Natural killer cell (primary cell): Measurements from ENCODE around the gene NT5C3B. TPM values are rescaled to one million over a fixed set of nuclear protein-coding genes. Genes with fewer than 3 reads are reported as not detected.

ENCODE experiments used
- ATAC-seq, 3 donors: fragments of 150-1000 bp in 2 of 3; fragments of 200-7000 bp in 1 of 3; cut with Tn5 transposase; 1 replicate in 1 of 3; 2 replicates in 2 of 3; pipeline ENCODE4 v1.10.0; 2021; ENCODE audit warnings: mild to moderate bottlenecking in 2 of 3, moderate library complexity in 2 of 3
- DNase-seq, 2 donors: peaks; one replicate each; pipeline versions ENCODE4 v3.0.0 to v3.0.0-alpha.2; 2013 to 2021; ENCODE audit warnings: mixed read lengths in 1 of 2
- H3K27ac ChIP-seq: one replicate; pipeline ENCODE4 v1.5.1; 2013; ENCODE audit warnings: mild to moderate bottlenecking, low read length
- H3K27me3 ChIP-seq: one replicate; pipeline ENCODE4 v1.6.1; 2013; ENCODE audit warnings: low read length; ENCODE audit not compliant: control insufficient read depth, insufficient read depth
- H3K36me3 ChIP-seq: one replicate; pipeline ENCODE4 v1.6.1; 2013; ENCODE audit warnings: low read length; ENCODE audit not compliant: control insufficient read depth, insufficient read depth
- H3K4me1 ChIP-seq: one replicate; pipeline ENCODE4 v1.6.1; 2013; ENCODE audit warnings: low read length; ENCODE audit not compliant: control insufficient read depth, insufficient read depth
- H3K4me3 ChIP-seq: one replicate; pipeline ENCODE4 v1.5.1; 2013; ENCODE audit warnings: low read length
- H3K9me3 ChIP-seq: one replicate; pipeline ENCODE4 v1.6.1; 2013; ENCODE audit warnings: low read length; ENCODE audit not compliant: control insufficient read depth, insufficient read depth
- H3K27ac Mint-ChIP-seq, 2 donors: one replicate each; pipeline ENCODE4 v1.8.0; 2022; ENCODE audit warnings: mild to moderate bottlenecking in 2 of 2, mixed read lengths in 2 of 2, moderate library complexity in 1 of 2
- H3K27me3 Mint-ChIP-seq, 2 donors: one replicate each; pipeline ENCODE4 v1.8.0; 2022; ENCODE audit warnings: low read depth in 2 of 2, mixed read lengths in 2 of 2
- H3K36me3 Mint-ChIP-seq: one replicate; pipeline ENCODE4 v1.8.0; 2022; ENCODE audit warnings: mixed read lengths
- H3K4me1 Mint-ChIP-seq, 2 donors: one replicate each; pipeline ENCODE4 v1.8.0; 2022; ENCODE audit warnings: mixed read lengths in 2 of 2
- H3K4me3 Mint-ChIP-seq: one replicate; pipeline ENCODE4 v1.8.0; 2022; ENCODE audit warnings: mild to moderate bottlenecking, moderate library complexity, mixed read lengths
- H3K9me3 Mint-ChIP-seq, 2 donors: one replicate each; pipeline ENCODE4 v1.8.0; 2022; ENCODE audit warnings: mixed read lengths in 2 of 2
- CTCF ChIP-seq: fragments of 200-600 bp; IDR thresholded peaks from one replicate; pipeline ENCODE4 v1.8.0; 2022; ENCODE audit warnings: antibody characterized with exemption
- WGBS: methylation state at CpG from one replicate; pipeline ENCODE4 v1.1.7; 2013; ENCODE audit warnings: missing lambda C conversion rate; ENCODE audit not compliant: insufficient coverage; 5-methylcytosine and 5-hydroxymethylcytosine counted together
- intact Hi-C: fragments of 100-400 bp; cut with micrococcal nuclease; formaldehyde crosslinking; loops from one replicate; pipeline ENCODE4 v1.14.2; 2022
- total RNA-seq, 4 donors: library from RNA; stranded (reverse); fragments of 120-200 nt in 1 of 4; gene quantifications; one replicate each; pipeline versions ENCODE4 v1.2.3 to v1.2.4, GENCODE V29; 2013 to 2022

Gene NT5C3B
- total RNA-seq, 3 donors from 2014 or later (not counting 1 experiment from before 2014, with no cell fraction given): 9.1 to 10.0 (median 9.8) TPM

GRCh38 chr17:41786227-41787020 lies 49.6 kb downstream of the NT5C3B start, which contains the start of gene JUP:
Gene JUP, minus strand, starts transcription at chr17:41786711. Its CDS starts 14,857 bp downstream, at chr17:41771854.
- Mint-ChIP-seq H3K4me1 (peaks cover 0 to 24% of the 10 kb centered on the region in 2 donors), H3K4me3 (peak within 1 kb of the TSS; percentile 75), H3K27me3 (peaks cover 13 to 24% of the 10 kb centered on the region in 2 donors), H3K27ac (peak within 1 kb of the TSS; percentile 19 to 60), H3K36me3 (no peaks in the 10 kb centered on the region), H3K9me3 (no peaks in the 10 kb centered on the region)
- intact Hi-C loops: no loop called here
- H3K27me3 ChIP-seq: peaks cover 7% of the 10 kb centered on the region
- DNase-seq: peak; percentile 89 to 92
- peak; percentile 56 for TF ChIP-seq CTCF
- peak within 1 kb of the TSS; percentile 46 for H3K4me3 ChIP-seq
- H3K27ac ChIP-seq: no peak within 1 kb of the TSS
- 1% methylated on average over 79 of the region's 79 CpGs for WGBS
- H3K9me3 ChIP-seq: no peaks in the 10 kb centered on the region
- peak; percentile 95 to 97 (median 97) for ATAC-seq
- H3K36me3 ChIP-seq: no peaks in the 10 kb centered on the region
- peaks cover 36% of the 10 kb centered on the region for H3K4me1 ChIP-seq

- Histone ChIP-seq H3K4me3 (peak overlapping the region; percentile 46), H3K36me3 (no peaks in the 10 kb centered on the region), H3K9me3 (no peaks in the 10 kb centered on the region), H3K4me1 (peaks cover 36% of the 10 kb centered on the region), H3K27me3 (peaks cover 7% of the 10 kb centered on the region), H3K27ac (no peak overlapping the region)
- no peaks in the 10 kb centered on the region for H3K9me3 Mint-ChIP-seq
- ATAC-seq (no peak), DNase-seq (no peak)
- H3K27me3 Mint-ChIP-seq: peaks cover 14 to 24% of the 10 kb centered on the region in 2 donors
- intact Hi-C loops: no loop called here
- H3K27ac Mint-ChIP-seq: no peak overlapping the region
- peaks cover 0 to 24% of the 10 kb centered on the region in 2 donors for H3K4me1 Mint-ChIP-seq
- no peak for TF ChIP-seq CTCF
- peak overlapping the region; percentile 71 for H3K4me3 Mint-ChIP-seq
- 2% methylated on average over 22 of the region's 22 CpGs for WGBS
- H3K36me3 Mint-ChIP-seq: no peaks in the 10 kb centered on the region
These were observed 50.2 kb downstream of the NT5C3B start for GRCh38 chr17:41785859-41786226.

GRCh38 chr17:41785091-41785858 lies 50.8 kb downstream of the NT5C3B start:
- 9% methylated on average over 10 of the region's 13 CpGs for WGBS
- Histone ChIP-seq H3K4me1 (peaks cover 36% of the 10 kb centered on the region), H3K27ac (no peak overlapping the region), H3K36me3 (no peaks in the 10 kb centered on the region), H3K4me3 (peak overlapping the region; percentile 46), H3K9me3 (no peaks in the 10 kb centered on the region), H3K27me3 (peaks cover 7% of the 10 kb centered on the region)
- peak overlapping the region; percentile 71 for H3K4me3 Mint-ChIP-seq
- DNase-seq: no peak
- TF ChIP-seq CTCF: no peak
- intact Hi-C loops: no loop called here
- no peak for ATAC-seq
- H3K36me3 Mint-ChIP-seq: no peaks in the 10 kb centered on the region
- no peaks in the 10 kb centered on the region for H3K9me3 Mint-ChIP-seq
- peaks cover 0 to 24% of the 10 kb centered on the region in 2 donors for H3K4me1 Mint-ChIP-seq
- no peak overlapping the region for H3K27ac Mint-ChIP-seq
- peaks cover 14 to 27% of the 10 kb centered on the region in 2 donors for H3K27me3 Mint-ChIP-seq
